Measurements from ENCODE around the gene PPIF.

DNA sequence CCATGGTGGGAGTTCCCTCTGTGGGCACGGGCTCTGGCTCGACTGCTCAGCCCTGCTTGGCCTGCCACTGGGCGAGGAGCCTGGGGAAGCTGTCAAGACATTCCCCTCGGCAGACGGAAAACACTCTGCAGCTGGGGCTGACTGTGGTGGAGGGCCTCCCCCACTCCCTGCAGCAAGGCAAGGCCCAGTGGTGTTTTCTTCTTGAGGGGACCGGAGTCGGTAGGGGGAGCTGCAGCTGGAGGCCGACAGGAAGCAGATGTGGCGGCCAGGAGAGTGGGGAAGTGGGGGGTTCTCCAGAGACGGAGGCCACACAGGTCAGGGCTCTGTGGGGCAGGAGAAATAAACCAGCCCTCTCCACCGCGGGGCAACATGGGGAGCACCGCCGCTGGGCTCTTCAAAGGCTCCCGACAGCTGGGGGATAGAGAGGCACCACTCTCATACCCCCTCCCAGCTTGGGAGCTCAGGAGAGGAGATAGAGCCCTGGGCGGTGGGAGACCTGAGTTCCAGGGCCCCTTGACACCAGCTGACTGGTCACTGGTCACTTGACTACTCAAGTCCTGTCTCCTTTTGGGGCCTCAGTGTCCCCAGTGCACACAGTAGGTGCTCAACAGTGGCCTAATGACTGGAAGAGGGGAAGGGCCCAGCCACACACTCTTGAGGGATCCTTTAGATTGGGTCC is 43.4 kb downstream of the PPIF start:
- TF ChIP-seq, protein P1, sequence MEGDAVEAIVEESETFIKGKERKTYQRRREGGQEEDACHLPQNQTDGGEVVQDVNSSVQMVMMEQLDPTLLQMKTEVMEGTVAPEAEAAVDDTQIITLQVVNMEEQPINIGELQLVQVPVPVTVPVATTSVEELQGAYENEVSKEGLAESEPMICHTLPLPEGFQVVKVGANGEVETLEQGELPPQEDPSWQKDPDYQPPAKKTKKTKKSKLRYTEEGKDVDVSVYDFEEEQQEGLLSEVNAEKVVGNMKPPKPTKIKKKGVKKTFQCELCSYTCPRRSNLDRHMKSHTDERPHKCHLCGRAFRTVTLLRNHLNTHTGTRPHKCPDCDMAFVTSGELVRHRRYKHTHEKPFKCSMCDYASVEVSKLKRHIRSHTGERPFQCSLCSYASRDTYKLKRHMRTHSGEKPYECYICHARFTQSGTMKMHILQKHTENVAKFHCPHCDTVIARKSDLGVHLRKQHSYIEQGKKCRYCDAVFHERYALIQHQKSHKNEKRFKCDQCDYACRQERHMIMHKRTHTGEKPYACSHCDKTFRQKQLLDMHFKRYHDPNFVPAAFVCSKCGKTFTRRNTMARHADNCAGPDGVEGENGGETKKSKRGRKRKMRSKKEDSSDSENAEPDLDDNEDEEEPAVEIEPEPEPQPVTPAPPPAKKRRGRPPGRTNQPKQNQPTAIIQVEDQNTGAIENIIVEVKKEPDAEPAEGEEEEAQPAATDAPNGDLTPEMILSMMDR (IDR thresholded peaks at IDR 0.05) = no peak
- no peak for TF ChIP-seq EZH2 (IDR thresholded peaks at IDR 0.05)

Measured in neural progenitor cell (in vitro differentiated cells).